Kidney glomerular epithelial cell (primary cell): ENCODE measurements around the gene SARS1.
"Not testable (repeated sequence)": the region's sequence is repeated elsewhere in the genome, so short reads cannot be mapped to it uniquely, and the experiment has no call there.

ENCODE experiments used
- DNase-seq: peaks from one replicate; lab custom pipeline; 2025; lab: John Stamatoyannopoulos, UW

The SARS1 gene

DNA sequence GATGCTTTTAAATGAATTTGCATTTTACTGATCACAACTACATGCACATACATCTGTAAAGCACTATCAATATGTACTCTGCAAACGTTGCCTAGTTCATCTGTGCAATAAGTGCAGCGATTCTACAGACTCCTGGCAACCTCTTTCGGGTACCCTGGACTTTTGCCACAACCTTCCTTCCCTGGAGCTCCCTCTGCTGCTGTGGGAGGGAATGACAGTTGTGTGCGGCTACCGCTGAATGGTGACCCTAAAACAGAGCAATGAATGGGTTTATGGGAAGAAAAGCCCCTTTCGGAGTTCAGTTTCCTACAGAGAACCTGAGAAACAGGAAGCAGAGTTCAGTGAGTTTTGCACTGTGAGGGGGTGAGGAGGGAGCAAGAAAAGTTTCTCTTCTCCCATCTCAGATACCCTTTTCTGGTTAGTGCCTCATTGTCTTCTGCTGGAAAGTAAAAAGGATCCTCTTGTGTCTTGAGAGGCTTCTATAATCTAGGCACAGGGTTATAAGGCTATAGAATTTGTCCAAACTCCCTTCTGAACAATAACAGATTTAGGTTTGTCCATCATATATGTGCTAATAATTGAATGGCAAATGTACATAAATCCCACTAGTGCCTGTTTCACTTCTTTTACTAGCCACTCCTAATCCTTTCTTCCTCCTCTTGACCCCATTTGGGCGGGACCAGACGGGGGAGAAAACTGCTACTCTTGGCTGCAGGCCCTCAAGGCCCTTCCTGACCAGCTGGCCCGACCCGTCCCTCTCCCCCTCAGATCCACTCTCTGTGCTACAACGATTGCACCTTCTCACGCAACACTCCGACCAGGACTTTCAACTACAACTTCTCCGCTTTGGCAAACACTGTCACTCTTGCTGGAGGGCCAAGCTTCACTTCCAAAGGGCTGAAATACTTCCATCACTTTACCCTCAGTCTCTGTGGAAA is 19.8 kb upstream of the SARS1 start:
- peak; percentile 47 for DNase-seq

GRCh38 chr1:109197158-109198042 is 16.3 kb upstream of the SARS1 start:
- DNase-seq, result peak; percentile 99

DNA sequence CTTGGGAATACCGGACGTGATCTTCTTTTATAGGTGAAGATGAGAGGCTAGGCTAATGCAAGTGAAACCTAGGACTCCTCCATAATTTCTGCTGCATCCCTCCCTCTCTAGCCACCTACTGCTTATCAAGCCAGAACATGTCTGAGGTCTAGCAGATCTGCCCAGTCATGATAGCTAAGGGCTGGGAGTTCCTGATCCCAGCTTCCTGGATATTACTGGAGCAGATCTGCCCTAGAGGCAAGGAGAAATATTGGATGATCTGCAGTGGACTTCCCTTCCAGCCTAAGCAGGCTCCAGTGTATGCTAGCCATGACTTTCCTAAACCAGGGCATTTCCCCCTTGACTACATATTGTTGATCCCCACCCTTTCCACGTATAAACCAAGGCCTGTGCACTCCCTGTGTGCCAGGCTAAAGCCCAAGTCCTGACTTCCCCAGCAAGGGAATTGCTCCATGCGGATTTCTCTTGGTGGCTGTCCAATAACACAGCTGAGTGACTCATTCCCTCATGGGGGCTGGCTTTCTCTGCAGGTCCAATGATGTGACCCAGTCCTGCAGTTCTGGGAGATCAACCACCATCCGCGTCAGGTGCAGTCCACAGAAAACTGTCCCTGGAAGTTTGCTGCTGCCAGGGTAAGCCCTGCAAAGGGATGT is 15.5 kb upstream of the SARS1 start:
- DNase-seq, result peak; percentile 51

DNA sequence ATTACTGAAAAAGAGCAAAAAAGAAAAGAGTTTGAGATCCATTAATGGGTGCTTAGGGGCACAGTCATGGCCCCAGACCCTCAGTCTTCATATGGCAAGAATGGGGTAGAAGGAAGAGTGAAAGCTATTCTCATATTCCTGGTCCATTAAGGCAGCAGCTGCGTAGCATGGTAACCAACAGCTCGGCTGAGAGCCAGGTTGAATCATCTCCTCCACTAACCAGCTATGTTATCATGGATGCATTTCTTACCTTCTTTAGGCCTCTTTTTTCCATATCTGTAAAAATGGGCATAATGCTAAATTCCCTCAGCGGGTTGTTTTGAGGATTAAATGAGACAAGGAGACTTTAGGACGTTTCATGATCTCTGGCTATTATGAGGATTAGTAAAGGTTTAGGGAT is 15.0 kb upstream of the SARS1 start:
- no peak for DNase-seq

DNA sequence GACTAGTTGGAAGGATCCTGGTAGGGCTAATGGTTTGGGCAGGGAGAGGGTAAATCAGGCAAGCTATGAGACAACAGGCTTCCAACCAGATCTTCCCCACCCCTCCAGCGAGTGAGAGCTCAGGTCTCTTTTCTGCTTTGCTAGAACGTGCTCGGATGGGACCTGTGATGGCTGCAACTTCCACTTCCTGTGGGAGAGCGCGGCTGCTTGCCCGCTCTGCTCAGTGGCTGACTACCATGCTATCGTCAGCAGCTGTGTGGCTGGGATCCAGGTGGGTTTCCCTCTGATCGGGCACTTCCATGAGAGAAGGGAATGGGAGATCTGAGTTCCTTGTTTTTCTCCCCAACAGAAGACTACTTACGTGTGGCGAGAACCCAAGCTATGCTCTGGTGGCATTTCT is 14.0 kb upstream of the SARS1 start:
- no peak for DNase-seq

DNA sequence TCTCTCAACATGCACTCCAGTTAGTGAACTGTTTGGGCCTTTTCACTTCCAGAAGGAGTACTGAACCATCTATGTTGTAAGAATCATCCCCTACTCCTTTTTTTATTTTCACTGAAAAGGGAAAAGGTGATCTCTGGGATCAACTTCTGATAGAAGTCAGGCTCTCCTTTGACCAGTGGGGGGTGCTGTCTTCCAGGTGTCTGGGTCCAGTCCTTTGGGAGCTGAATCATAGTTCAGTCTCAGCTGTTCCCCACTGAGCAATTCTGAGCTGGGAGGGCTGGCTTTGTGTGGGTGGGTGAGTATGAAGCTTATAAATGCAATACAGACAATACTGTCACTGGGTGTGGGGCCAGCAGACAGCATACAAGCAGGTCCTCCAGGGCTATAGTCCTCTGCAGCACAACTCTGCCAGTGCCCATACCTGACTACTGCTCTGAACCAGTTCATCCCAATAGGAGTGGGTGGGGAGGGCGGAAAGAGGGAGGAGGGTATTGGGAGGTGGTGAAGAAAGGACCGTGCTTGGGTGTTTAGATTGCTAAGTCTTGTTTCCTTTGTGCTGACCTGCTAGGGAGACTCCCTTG is 12.5 kb upstream of the SARS1 start:
- peak; percentile 87 for DNase-seq

- DNase-seq, result no peak
Observed at GRCh38 chr1:109204484-109204883, 9.2 kb upstream of the SARS1 start.

GRCh38 chr1:109206339-109206738 is 7.4 kb upstream of the SARS1 start:
- no peak for DNase-seq

DNA sequence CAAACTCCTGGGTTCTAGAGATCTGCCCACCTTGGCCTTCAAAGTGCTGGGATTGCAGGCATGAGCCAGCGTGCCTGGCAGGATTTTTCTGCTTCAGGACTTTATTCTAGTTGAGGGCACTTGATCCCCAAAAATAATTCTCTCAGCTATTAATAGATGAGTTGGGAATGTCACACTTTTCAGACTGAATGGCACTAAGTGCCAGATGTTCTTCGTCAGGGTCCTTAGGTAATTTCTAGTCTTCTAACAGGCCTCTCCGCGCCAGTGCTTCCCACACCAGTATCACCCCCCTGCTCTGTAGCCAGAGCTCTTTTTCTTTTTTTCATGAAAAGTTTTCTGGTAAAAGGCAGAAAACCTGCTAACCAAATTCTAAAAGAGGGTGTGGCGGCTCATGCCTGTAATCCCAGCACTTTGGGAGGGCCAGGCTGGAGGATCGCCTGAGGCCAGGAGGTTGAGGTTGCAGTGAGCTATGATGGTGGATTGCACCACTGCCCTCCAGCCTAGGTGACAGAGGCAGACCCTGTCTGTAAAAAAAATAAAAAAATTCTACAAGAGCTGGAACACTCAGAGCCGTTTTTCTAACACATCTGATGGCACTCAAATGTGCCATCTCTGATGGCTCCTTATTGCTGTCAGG is 6.1 kb upstream of the SARS1 start:
- no peak for DNase-seq

DNA sequence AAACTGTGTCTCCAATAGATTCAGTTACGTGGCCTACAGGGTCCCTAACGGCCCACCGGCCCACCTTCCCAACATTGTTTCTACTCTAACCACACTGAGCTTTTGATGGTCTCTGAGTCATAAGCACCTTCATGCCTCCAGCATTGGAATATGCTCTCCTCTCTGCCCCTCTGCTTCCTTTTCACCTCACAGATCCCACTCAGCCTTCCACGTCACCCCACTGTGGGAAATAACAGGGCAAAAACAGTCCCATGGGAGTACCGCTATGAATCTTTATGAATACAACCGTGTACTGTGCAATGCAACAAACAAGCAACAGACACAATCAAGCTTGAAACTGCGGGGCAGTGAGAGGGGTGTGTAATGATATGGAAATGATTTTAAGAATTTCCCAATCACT is 5.3 kb upstream of the SARS1 start:
- DNase-seq, result no peak

DNA sequence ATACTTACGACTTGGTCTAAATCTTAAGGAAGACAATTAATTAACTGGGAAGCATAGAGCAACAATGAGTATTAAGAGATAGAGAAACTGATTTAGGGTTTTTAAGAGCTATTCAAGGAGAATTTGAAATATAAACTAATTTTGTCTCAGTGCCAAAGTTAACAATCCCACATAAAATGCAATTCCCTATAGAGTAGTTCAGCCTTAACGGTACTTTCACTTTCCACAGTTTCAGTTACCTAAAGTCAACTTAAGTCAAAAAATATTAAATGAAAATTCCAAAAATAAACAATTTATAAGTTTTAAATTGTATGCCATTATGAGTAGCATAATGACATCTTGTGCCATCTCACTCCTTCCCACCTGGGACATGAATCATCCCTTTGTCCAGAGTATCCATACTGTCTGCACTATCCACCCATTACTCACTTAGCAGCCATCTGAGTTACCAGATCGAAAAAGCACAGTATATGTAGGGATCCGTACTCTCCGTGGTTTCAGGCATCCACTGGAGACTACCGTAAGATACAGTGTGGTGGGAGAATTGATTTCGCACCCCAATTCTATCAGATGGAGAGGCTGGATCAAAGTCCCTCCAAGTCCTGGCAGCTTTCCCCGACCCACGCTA is 4.8 kb upstream of the SARS1 start:
- no peak for DNase-seq

- DNase-seq, result no peak
Observed at GRCh38 chr1:109210058-109210457, 3.7 kb upstream of the SARS1 start.

DNA sequence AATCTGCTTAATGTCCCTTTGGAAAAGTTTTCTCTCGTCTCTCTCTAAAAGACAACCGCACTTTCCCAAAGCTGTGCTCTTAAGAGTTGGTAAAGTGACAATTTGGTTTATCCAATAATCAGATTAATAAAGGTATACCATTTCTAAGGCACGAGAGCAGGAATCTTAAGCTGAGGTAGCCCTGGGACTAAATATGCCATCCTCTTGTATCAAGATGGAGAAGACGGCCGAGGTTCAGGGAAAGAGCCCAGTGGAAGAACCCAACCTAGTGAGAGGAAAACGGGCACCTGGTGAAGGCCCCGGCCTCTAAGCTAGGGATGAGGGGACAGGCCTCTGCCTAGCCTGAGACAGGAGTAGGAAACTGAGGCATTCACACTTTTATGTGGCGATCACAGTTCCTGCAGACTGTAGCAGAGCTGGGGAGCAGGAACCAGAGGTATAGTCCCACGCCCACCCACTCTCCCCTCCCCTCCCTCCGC is 334 bp upstream of the SARS1 start:
- no peak for DNase-seq

DNA sequence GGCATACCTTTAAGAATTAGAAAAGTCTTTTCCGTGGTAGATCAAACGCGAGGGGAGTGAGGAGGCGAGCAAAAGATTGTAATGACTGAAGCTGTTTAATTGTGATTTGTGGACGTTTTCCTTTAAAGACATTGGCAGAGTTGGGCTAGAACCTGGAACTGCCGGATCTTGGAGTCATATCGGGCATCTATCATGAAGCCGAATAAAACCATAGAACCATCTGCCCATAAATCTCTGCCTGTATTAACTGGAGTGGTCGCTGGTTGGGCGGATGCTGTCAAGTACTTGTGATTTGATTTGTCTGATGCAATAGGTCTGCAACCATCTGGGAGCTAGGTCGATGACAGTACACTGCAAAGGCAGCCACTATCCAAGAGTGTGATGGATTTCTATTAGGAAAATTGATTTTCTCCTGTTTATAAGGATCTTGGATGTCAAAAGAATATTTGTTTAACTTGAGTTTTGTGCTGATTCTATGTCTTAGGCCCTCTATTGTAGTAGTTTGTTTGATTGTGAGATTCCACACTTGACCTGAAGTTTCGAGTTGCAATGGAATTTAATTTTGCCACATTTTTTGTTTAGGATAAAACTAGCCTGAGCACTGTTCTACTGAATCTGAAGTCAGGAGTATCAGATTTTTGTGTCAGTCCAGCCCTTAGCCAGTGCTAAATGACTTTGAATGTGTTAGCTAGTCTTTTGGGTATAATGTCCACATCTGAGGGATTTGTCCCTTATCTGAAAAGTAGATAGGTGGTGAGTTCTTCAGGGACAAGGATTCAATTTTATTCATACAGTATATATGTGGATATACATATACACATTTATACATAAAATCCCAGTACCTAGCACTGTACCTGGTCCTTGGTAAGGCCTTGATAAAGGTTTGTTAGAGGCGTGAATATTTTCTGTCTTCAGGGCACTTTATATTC is 1.2 kb downstream of the SARS1 start:
- DNase-seq, result peak; percentile 49

GRCh38 chr1:109216662-109217061 is 2.9 kb downstream of the SARS1 start:
- DNase-seq, result no peak

DNA sequence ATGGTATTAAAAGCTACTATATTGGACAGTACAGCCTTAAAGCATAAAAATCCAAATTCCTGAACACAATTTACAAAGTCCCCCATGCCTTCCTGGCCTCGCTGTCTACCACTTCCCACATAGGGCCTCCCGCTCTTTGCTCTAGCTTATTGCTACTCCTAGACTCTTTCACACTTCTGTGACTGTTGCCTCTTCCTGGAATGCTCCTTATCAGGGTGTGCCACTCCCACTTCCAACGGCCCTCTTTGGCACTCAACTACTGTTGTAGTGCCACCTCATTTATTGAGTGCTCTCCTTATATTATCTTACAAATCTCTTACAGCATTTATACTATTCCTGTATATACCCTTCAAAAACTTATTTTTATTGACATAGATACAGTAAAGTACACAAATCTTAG is 4.8 kb downstream of the SARS1 start:
- no peak for DNase-seq

GRCh38 chr1:109221201-109221600 is 7.5 kb downstream of the SARS1 start:
- DNase-seq, result not testable (repeated sequence)

DNA sequence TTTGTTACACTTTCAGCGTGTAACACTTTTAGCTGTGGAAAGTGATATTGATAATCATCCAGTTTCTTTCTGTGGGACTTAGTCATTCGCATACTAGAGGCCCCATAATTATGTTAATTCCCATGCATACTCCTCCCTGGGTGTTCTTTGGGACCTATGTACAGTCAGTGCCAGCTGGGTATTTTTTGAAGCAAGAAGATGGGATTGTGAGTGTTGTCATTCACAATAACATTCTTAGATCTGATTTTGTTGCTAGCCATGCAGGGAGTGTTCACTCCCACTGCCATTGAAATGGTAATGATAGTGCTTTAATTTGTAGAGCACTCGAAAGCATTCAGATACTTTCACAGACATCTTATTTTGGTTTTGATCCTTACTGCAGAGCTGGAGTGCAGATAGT is 11.6 kb downstream of the SARS1 start:
- DNase-seq, result no peak

GRCh38 chr1:109225711-109226445 is 12.2 kb downstream of the SARS1 start:
- no peak for DNase-seq
